Endothelial cell of umbilical vein (primary cell): ENCODE measurements around the gene TADA1. TPM values are rescaled to one million over a fixed set of nuclear protein-coding genes. Genes with fewer than 3 reads are reported as not detected.

Experiments
- BruUV-seq: library from RNA; stranded (reverse); fragments of 400-500 nt; replicated peaks from 2 replicates; lab custom pipeline; 2021; lab: Mats Ljungman, UMichigan
- CTCF ChIA-PET: fragments of 300-600, 350-600 bp; sonication (Branson Sonifier 250); formaldehyde crosslinking; loops from one replicate; lab custom pipeline; 2021; ENCODE audit warnings: antibody characterized with exemption, inconsistent platforms; lab: Charles Lee
- POLR2A ChIA-PET: fragments of 300-600, 350-600 bp; sonication (Branson Sonifier 250); formaldehyde crosslinking; loops from one replicate; lab custom pipeline; 2021; ENCODE audit warnings: antibody characterized with exemption, inconsistent platforms; lab: Charles Lee
- DNase-seq: peaks from one replicate; pipeline ENCODE4 v3.0.0-alpha.2; 2011; ENCODE audit warnings: low read depth, low spot score
- FAIRE-seq: peaks from 2 replicates; lab custom pipeline; 2011; peaks lifted over from hg19 to GRCh38; lab: Jason Lieb, UNC
- H2AFZ ChIP-seq: 2 replicates; pipeline ENCODE4 v1.6.0; 2012; ENCODE audit warnings: low read depth, low read length, control low read depth, inconsistent platforms
- H3K27ac ChIP-seq: 2 replicates; pipeline ENCODE4 v1.5.1; 2011; ENCODE audit warnings: low read depth, mild to moderate bottlenecking, control low read depth, low read length, moderate library complexity; ENCODE audit not compliant: insufficient read depth
- H3K27me3 ChIP-seq, 2 experiments: 2 replicates each; pipeline versions ENCODE4 v1.6.0 to v1.6.1; 2011; ENCODE audit warnings: low read length in 2 of 2, mixed read lengths in 1 of 2; ENCODE audit not compliant: control insufficient read depth in 2 of 2, insufficient read depth in 2 of 2
- H3K36me3 ChIP-seq, 2 experiments: 2 replicates in 1 of 2; 3 replicates in 1 of 2; pipeline ENCODE4 v1.5.1; 2011; ENCODE audit warnings: low read length in 2 of 2, mild to moderate bottlenecking in 1 of 2, moderate library complexity in 1 of 2; ENCODE audit not compliant: control insufficient read depth in 2 of 2, insufficient read depth in 2 of 2; ENCODE audit errors: extremely low read depth in 1 of 2
- H3K4me1 ChIP-seq: 3 replicates; pipeline ENCODE4 v1.5.1; 2011; ENCODE audit warnings: mild to moderate bottlenecking, low read length; ENCODE audit not compliant: control insufficient read depth, insufficient read depth; ENCODE audit errors: extremely low read depth
- H3K4me2 ChIP-seq: 2 replicates; pipeline ENCODE4 v1.6.1; 2011; ENCODE audit warnings: low read length, control low read depth, mixed read lengths; ENCODE audit not compliant: insufficient read depth
- H3K4me3 ChIP-seq, 3 experiments: fragments of 200-600 bp in 1 of 3; sonication (generic), shearing (Covaris generic) in 1 of 3; replicated peaks in 1 of 3; 2 replicates each; pipeline ENCODE4 v1.5.1; 2011 to 2016; ENCODE audit warnings: control low read depth in 3 of 3, low read length in 3 of 3, mild to moderate bottlenecking in 2 of 3, inconsistent platforms in 1 of 3, low read depth in 1 of 3, moderate library complexity in 1 of 3; ENCODE audit not compliant: insufficient read depth in 1 of 3
- H3K79me2 ChIP-seq: 2 replicates; pipeline ENCODE4 v1.6.0; 2012; ENCODE audit warnings: low read length, inconsistent platforms; ENCODE audit not compliant: control insufficient read depth, insufficient read depth
- H3K9ac ChIP-seq: replicated peaks from 2 replicates; pipeline ENCODE3; 2011; ENCODE audit warnings: low read length, control low read depth; ENCODE audit not compliant: insufficient read depth; ENCODE audit errors: extremely low read depth
- H3K9me1 ChIP-seq: replicated peaks from 3 replicates; pipeline ENCODE4 v1.6.0; 2011; ENCODE audit warnings: mild to moderate bottlenecking, low read length; ENCODE audit not compliant: control insufficient read depth, insufficient read depth; ENCODE audit errors: extremely low read depth
- H3K9me3 ChIP-seq: replicated peaks from 2 replicates; pipeline ENCODE4 v1.5.1; 2012; ENCODE audit warnings: low read length, inconsistent platforms; ENCODE audit not compliant: control insufficient read depth, insufficient read depth
- H4K20me1 ChIP-seq: replicated peaks from 2 replicates; pipeline ENCODE3; 2011; ENCODE audit warnings: mild to moderate bottlenecking, low read length; ENCODE audit not compliant: control insufficient read depth, insufficient read depth; ENCODE audit errors: extremely low read depth
- EZH2 ChIP-seq: IDR thresholded peaks from 2 replicates; pipeline ENCODE4 v1.6.1; 2012; ENCODE audit warnings: borderline replicate concordance, low read depth, mild to moderate bottlenecking, moderate library complexity, low read length, inconsistent platforms; ENCODE audit not compliant: severe bottlenecking
- FOS ChIP-seq: IDR thresholded peaks from 2 replicates; pipeline ENCODE4 v1.6.1; 2011; ENCODE audit warnings: mild to moderate bottlenecking, low read length, moderate library complexity, borderline replicate concordance; ENCODE audit not compliant: insufficient read depth
- GATA2 ChIP-seq: IDR thresholded peaks from 2 replicates; pipeline ENCODE4 v1.7.0; 2011; ENCODE audit warnings: low read depth, mild to moderate bottlenecking, moderate library complexity, mixed read lengths, low read length; ENCODE audit not compliant: insufficient read length, insufficient read depth
- JUN ChIP-seq: IDR thresholded peaks from 2 replicates; pipeline ENCODE4 v1.6.1; 2011; ENCODE audit warnings: borderline replicate concordance, low read depth; ENCODE audit not compliant: insufficient read length, insufficient read depth
- MAX ChIP-seq: IDR thresholded peaks from 2 replicates; pipeline ENCODE4 v1.6.1; 2011; ENCODE audit not compliant: insufficient read depth, insufficient read length
- MYC ChIP-seq: IDR thresholded peaks from one replicate; pipeline ENCODE4 v1.6.1; 2011; ENCODE audit warnings: mild to moderate bottlenecking, low read depth, low read length
- POLR2A ChIP-seq: IDR thresholded peaks from 2 replicates; pipeline ENCODE4 v1.6.1; 2012; ENCODE audit warnings: low read depth, mild to moderate bottlenecking, control low read depth, low read length
- POLR2AphosphoS5 ChIP-seq: IDR thresholded peaks from 2 replicates; pipeline ENCODE4 v1.6.1; 2012; ENCODE audit warnings: low read depth, mild to moderate bottlenecking, control low read depth, low read length, moderate library complexity; ENCODE audit not compliant: insufficient read depth
- dilution Hi-C: fragments of 300-500 bp; cut with MboI; formaldehyde crosslinking; loops from one replicate; pipeline ENCODE4 v1.15.0; 2019; ENCODE audit warnings: low sequenced_read_pairs; ENCODE audit not compliant: extremely low pct_ligation_motif_present
- intact Hi-C: fragments of 100-400 bp; cut with micrococcal nuclease; formaldehyde crosslinking; loops from one replicate; pipeline ENCODE4 v1.10.0; 2022
- polyA plus RNA-seq, 4 experiments: library from polyadenylated mRNA; depleted of rRNA in 3 of 4; stranded (reverse) in 3 of 4; unstranded in 1 of 4; fragments of >200 nt; gene quantifications; 2 replicates each; pipeline versions ENCODE4 v1.2.1 to v1.2.3, GENCODE V29; 2011 to 2012; ENCODE audit warnings: missing spikeins in 1 of 4
- total RNA-seq: library from RNA; stranded (reverse); gene quantifications from 2 replicates; pipeline ENCODE4 v1.2.3, GENCODE V29; 2021
- TF ChIP-seq, protein P1 (sequence below), 2 donors: IDR thresholded peaks; 1 replicate in 1 of 2; 2 replicates in 1 of 2; pipeline ENCODE4 v1.5.1; 2011; ENCODE audit warnings: low read length in 2 of 2, mild to moderate bottlenecking in 2 of 2, moderate library complexity in 2 of 2, control low read depth in 1 of 2, inconsistent platforms in 1 of 2, low read depth in 1 of 2; ENCODE audit not compliant: insufficient read depth in 1 of 2; ENCODE audit errors: extremely low read depth in 1 of 2

The TADA1 gene
- total and polyA plus RNA-seq, 2 donors (not counting 3 experiments of a cell fraction or from before 2014, with no cell fraction given), result 7.0 to 7.9 TPM

GRCh38 chr1:166905900-166906299 lies 29.8 kb upstream of the TADA1 start:
- Histone ChIP-seq H3K36me3 (no peaks in the 10 kb centered on the region), H3K9me3 (no peaks in the 10 kb centered on the region), H3K4me2 (no peak overlapping the region), H3K27ac (no peak overlapping the region), H3K4me1 (no peaks in the 10 kb centered on the region), H3K9me1 (no peaks in the 10 kb centered on the region), H3K9ac (no peak overlapping the region), H4K20me1 (no peaks in the 10 kb centered on the region), H3K4me3 (no peak overlapping the region), H3K27me3 (no peaks in the 10 kb centered on the region), H2AFZ (no peak overlapping the region), H3K79me2 (no peaks in the 10 kb centered on the region)
- intact Hi-C loops, result no loop called here
- ChIA-PET POLR2A (no interaction called here), CTCF (interaction anchor here (1.0 to 13.5 kb wide), 3 partner anchors 42 to 628 kb away, joined by 3 to 509 read pairs (median 3); no protein-coding TSS in a partner anchor)
- FAIRE-seq (no peak), DNase-seq (peak; percentile 23)
- TF ChIP-seq GATA2 (no peak), POLR2A (no peak), MYC (no peak), MAX (no peak), FOS (no peak), EZH2 (no peak), POLR2AphosphoS5 (no peak), JUN (no peak)
- TF ChIP-seq, protein P1, sequence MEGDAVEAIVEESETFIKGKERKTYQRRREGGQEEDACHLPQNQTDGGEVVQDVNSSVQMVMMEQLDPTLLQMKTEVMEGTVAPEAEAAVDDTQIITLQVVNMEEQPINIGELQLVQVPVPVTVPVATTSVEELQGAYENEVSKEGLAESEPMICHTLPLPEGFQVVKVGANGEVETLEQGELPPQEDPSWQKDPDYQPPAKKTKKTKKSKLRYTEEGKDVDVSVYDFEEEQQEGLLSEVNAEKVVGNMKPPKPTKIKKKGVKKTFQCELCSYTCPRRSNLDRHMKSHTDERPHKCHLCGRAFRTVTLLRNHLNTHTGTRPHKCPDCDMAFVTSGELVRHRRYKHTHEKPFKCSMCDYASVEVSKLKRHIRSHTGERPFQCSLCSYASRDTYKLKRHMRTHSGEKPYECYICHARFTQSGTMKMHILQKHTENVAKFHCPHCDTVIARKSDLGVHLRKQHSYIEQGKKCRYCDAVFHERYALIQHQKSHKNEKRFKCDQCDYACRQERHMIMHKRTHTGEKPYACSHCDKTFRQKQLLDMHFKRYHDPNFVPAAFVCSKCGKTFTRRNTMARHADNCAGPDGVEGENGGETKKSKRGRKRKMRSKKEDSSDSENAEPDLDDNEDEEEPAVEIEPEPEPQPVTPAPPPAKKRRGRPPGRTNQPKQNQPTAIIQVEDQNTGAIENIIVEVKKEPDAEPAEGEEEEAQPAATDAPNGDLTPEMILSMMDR (IDR thresholded peaks at IDR 0.05; ENCODE audit: extremely low read depth in 1 of 2, insufficient read depth in 1 of 2, low read depth in 1 of 2, low read length in 2 of 2), result no peak
- dilution Hi-C loops, result no loop called here
- BruUV-seq, result no TSS peak
